GM13976 (cell line): Measurements from ENCODE around the gene HDAC5.

Experiments
- DNase-seq: peaks from one replicate; pipeline ENCODE4 v3.0.0; 2012; ENCODE audit warnings: low spot score
- in situ Hi-C: fragments of 300-500 bp; cut with MboI; formaldehyde crosslinking; loops from one replicate; pipeline ENCODE4 v1.12.0; 2022; ENCODE audit warnings: low sequenced_read_pairs, mixed read lengths, inconsistent platforms; ENCODE audit not compliant: unreplicated experiment
- TF ChIP-seq, protein P1 (sequence below): IDR thresholded peaks from 2 replicates; pipeline ENCODE4 v1.5.1; 2012; ENCODE audit warnings: borderline replicate concordance, mild to moderate bottlenecking; ENCODE audit not compliant: insufficient read depth; ENCODE audit errors: extremely low read depth, missing control alignments, control extremely low read depth

The HDAC5 gene

DNA sequence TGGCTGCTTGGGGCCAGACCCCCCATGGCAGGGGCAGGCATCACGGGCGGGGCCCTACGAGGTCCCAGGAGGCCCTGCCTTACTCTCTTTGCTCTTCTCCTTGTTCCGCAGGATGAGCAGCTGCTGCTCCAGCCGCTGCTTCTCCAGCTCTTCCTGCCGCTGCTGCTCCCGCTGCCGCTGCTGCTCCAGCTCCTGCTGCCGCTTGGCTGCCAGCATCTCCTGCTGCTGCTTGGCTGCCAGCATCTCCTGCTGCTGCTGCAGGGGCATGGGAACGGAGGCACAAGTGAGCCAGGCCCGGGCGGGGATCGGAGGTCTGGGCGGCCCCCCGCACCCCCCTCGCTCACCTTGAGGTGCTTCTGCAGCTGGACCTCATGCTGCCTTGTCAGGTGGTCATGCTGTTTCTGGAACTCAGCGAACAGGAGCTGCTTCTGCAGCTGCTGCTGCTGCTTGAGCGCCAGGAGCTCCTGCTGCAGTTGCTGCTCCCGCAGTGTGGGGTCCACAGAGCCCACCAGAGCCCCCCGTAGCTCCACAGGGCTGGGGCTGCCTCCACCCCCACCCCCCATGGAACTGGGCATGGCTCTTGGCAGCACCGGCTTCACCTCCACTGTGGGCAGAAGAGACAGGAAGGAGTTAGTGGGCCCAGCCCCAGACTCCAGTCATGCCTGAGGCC is 30.1 kb downstream of the HDAC5 start:
- TF ChIP-seq, protein P1, sequence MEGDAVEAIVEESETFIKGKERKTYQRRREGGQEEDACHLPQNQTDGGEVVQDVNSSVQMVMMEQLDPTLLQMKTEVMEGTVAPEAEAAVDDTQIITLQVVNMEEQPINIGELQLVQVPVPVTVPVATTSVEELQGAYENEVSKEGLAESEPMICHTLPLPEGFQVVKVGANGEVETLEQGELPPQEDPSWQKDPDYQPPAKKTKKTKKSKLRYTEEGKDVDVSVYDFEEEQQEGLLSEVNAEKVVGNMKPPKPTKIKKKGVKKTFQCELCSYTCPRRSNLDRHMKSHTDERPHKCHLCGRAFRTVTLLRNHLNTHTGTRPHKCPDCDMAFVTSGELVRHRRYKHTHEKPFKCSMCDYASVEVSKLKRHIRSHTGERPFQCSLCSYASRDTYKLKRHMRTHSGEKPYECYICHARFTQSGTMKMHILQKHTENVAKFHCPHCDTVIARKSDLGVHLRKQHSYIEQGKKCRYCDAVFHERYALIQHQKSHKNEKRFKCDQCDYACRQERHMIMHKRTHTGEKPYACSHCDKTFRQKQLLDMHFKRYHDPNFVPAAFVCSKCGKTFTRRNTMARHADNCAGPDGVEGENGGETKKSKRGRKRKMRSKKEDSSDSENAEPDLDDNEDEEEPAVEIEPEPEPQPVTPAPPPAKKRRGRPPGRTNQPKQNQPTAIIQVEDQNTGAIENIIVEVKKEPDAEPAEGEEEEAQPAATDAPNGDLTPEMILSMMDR, result no peak
- in situ Hi-C loops, result no loop called here
- DNase-seq, result no peak

DNA sequence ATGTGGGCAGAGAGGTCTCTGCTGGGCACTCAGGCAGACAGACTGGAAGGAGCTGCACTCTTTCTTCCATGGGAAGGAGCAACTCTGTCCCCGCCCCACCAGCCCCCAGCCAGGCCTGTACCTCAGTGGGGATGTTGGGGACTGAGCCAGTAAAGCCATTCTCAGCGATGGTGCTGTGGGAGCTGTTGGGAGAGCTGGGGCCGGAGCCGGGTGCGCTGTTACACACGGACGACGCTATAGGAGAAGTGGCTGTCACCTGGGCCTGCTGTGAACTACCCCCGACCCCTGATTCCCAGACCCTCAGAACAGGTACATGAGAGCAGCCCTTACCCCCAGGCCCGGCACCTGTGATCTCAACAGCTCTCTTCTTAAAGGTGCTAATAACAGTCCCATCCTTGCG is 31.4 kb downstream of the HDAC5 start:
- in situ Hi-C loops, result no loop called here
- TF ChIP-seq, protein P1, result no peak
- no peak for DNase-seq

DNA sequence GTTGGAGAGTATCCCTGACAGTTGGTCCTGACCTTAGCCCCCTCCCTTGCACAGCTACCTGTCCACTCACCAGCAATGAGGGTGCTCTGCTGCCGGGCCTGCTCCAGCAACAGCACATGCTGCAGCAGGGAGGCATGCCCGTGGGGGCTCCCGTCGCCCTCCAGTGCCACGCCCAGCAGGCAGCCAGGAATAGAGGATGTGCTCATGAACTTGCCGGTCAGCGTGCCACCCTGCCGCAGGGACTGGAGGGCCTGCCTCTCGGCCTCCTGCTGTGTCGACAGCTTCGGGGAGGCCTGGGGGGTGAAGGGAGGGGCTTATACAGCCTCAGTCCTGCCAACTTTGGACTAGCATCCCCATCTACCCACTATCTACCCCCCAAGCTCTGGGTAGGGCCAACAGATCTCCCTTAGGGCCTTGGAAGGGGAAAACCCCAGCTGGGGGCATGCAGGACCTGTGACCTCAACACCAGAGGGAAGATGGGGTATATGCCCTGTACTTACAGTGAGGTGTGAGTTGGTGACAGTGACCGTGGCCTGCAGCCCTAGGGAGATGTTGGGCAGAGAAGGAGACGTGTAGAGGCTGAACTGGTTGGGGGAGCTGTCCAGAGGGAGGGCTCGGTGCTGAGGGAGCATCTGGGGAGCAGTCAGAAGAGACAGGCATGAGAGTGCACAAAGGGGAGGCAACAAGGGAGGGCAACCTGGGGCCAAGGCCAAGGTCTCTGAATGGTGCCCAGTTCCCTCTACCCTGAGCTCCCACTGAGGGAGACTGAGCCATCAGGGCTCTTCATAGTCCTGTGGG is 32.0 kb downstream of the HDAC5 start:
- no peak for DNase-seq
- TF ChIP-seq, protein P1, result no peak
- in situ Hi-C loops, result no loop called here

DNA sequence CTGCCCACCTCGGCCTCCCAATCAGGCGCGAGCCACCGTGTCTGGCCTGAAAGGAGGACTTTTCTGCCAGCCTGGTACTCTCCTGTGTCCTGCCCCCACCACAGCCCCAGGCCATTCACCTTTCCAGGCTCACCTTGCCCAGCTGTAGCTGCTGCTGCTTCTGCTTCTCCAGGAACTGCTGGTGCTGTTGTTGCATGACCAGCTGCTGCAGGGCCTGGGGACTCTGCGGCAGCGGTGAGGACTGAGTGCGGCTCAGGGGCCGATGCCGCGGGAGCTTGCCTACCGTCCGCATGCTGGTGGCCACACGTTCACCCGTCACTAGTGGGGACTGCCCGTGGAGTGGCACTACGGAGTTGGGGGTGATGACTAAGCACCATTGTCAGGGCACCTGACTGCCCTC is 35.2 kb downstream of the HDAC5 start:
- in situ Hi-C loops, result no loop called here
- DNase-seq, result no peak
- TF ChIP-seq, protein P1, result no peak

DNA sequence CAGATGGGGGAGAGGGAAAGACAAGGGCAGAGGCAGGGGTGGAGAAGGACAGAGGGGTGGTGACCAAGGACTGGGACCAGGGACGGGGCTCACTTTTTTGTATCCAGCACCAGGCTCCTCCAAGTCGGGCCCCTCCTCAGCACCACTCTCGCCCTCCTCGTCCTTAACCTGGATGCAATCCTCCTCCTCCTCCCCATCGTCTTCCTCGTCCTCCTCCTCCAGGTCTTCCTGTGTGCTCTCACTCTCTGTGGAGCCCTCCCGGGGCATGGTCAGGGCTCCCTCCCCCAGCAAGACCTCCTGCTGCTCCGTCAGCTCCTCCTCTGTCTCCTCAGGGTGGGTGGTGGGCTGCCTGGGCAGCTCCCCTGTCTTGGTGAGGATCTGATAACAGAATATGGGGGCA is 36.1 kb downstream of the HDAC5 start:
- TF ChIP-seq, protein P1, result no peak
- in situ Hi-C loops, result no loop called here
- no peak for DNase-seq

DNA sequence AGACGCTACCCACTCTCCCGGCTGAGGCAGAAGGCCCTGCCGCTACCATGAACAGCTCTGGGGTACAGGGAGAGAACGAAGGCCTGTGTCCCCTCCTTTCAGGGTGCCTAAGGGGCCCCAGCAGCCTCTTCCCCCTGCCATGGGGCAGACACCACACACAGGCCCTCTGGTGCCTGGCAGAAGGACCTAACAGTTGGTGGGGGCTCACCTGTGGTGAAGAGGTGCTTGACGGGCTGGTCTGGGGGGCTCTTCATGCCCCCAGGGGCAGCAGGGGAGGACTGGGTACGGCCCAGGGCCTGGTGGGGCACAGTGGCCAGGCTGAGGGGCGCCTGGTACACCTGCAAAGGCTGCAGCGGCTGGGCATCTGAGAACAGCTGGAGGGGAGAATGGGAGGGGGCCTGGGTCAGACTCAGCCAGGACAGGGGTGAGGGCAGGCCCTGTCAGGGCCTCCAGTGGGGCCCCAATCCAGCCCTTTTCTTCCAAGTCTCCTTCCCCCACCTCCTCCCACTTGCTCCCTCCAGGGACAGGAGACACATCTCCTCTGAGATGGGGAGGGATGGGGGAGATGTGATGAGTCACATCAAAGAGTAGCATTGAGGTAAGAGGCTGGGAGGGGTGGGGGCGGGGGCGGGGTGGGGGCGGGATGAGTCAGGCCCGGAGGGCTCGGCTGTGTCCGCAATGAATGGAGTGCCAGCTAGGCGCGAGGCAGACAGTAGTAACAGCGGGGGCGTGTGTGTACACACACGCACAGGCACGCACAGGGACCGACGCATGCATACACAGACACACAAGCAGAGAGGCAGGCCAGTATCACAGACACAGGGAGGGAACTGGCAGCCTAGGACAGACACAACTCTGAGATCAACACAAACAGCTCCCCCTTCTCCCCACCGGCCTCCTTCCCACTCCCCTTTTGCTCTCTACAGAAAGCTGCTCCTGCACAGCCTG is 36.8 kb downstream of the HDAC5 start:
- in situ Hi-C loops, result no loop called here
- DNase-seq, result no peak
- TF ChIP-seq, protein P1, result no peak
